Stomach (tissue), 9 donors: ENCODE results near the gene GTF2IRD1. TPM values are rescaled to one million over a fixed set of nuclear protein-coding genes. Genes with fewer than 3 reads are reported as not detected.

Experiments
- DNase-seq, 2 donors: peaks; one replicate each; pipeline versions ENCODE4 v3.0.0 to v3.0.0-alpha.2; 2013 to 2019
- H3K27ac ChIP-seq, 5 donors: fragments of 200-600 bp in 4 of 5; sonication (generic) in 4 of 5; one replicate each; pipeline ENCODE4 v1.5.1; 2013 to 2019; ENCODE audit warnings: mild to moderate bottlenecking in 1 of 5, moderate library complexity in 1 of 5
- H3K27me3 ChIP-seq, 3 donors: fragments of 200-600 bp; sonication (generic); one replicate each; pipeline ENCODE4 v1.5.1; 2017 to 2019; ENCODE audit warnings: mixed run types in 1 of 3
- H3K36me3 ChIP-seq, 4 donors: fragments of 200-600 bp; sonication (generic); 1 replicate in 3 of 4; 2 replicates in 1 of 4; pipeline ENCODE4 v1.5.1; 2016 to 2019
- H3K4me1 ChIP-seq, 4 donors: fragments of 200-600 bp; sonication (generic); one replicate each; pipeline ENCODE4 v1.5.1; 2016 to 2019
- H3K4me3 ChIP-seq, 4 donors: fragments of 200-600 bp; sonication (generic) in 3 of 4; one replicate each; pipeline ENCODE4 v1.5.1; 2016 to 2019; ENCODE audit warnings: mild to moderate bottlenecking in 1 of 4
- H3K9me3 ChIP-seq, 4 donors: fragments of 200-600 bp; sonication (generic); one replicate each; pipeline ENCODE4 v1.5.1; 2016 to 2019
- CTCF ChIP-seq, 7 experiments: fragments of 450-650 bp in 4 of 7; fragments of 200-600 bp in 3 of 7; sonication (generic) in 3 of 7; IDR thresholded peaks; one replicate each; pipeline ENCODE4 v1.5.1; 2016 to 2019; ENCODE audit warnings: antibody characterized with exemption in 7 of 7, control low read depth in 2 of 7, mild to moderate bottlenecking in 1 of 7
- EP300 ChIP-seq: sonication (generic); formaldehyde crosslinking; IDR thresholded peaks from one replicate; pipeline ENCODE4 v1.6.1; 2017; ENCODE audit warnings: antibody characterized with exemption
- POLR2A ChIP-seq, 4 donors: fragments of 450-650 bp; IDR thresholded peaks; one replicate each; pipeline ENCODE4 v1.6.1; 2016; ENCODE audit warnings: antibody characterized with exemption in 4 of 4, control low read depth in 2 of 4, mild to moderate bottlenecking in 1 of 4, moderate library complexity in 1 of 4
- POLR2AphosphoS5 ChIP-seq, 3 donors: sonication (generic); formaldehyde crosslinking; IDR thresholded peaks; one replicate each; pipeline ENCODE4 v1.6.1; 2016; ENCODE audit warnings: antibody characterized with exemption in 3 of 3
- WGBS, 5 donors: extraction: QIAGEN DNeasy Blood & Tissue Kit in 3 of 5; methylation state at CpG; one replicate each; pipeline versions ENCODE4 v1.1.5 to v1.1.7; 2013 to 2018; 5-methylcytosine and 5-hydroxymethylcytosine counted together
- intact Hi-C: fragments of 100-400 bp; cut with DNase I; formaldehyde crosslinking; loops from one replicate; pipeline ENCODE4 v1.15.1; 2023; ENCODE audit warnings: low total_unique reads
- polyA plus RNA-seq, 3 donors: library from polyadenylated mRNA; stranded (reverse); fragments of 200-250 nt; gene quantifications; one replicate each; pipeline ENCODE4 v1.2.3, GENCODE V29; 2013
- total RNA-seq, 5 donors: library from RNA; depleted of rRNA; stranded (reverse); fragments of >200 nt; gene quantifications; one replicate each; pipeline versions ENCODE4 v1.1.0 to v1.2.3, GENCODE V29; 2014 to 2016
- donor health status: healthy with polysubstance abuse.
- donor health status: Bipolar disorder and iron deficiency.
- donor health status: healthy.

Gene GTF2IRD1
- total and polyA plus RNA-seq, 8 donors = 8.0 to 41.1 (median 15.3) TPM

GRCh38 chr7:74475987-74476350, 22.3 kb downstream of the GTF2IRD1 start:
- no peaks in the 10 kb centered on the region for H3K36me3 ChIP-seq
- peak overlapping the region in 4 of 5 donors; percentile 89 to 98 (median 94) for H3K27ac ChIP-seq

GRCh38 chr7:74476626-74477025, 22.9 kb downstream of the GTF2IRD1 start:
- no peaks in the 10 kb centered on the region for H3K9me3 ChIP-seq
- peaks cover 61 to 84% (median 71%) of the 10 kb centered on the region in 4 donors for H3K4me1 ChIP-seq
- peak overlapping the region in 4 of 5 donors; percentile 89 to 98 (median 94) for H3K27ac ChIP-seq
- WGBS, 5 donors = 74 to 91% (median 89%) methylated on average over 8 of the region's 8 CpGs
- no peak for DNase-seq
- H3K4me3 ChIP-seq = no peak overlapping the region
- no peak for TF ChIP-seq POLR2A (IDR thresholded peaks at IDR 0.05)
- no peak for TF ChIP-seq CTCF (IDR thresholded peaks at IDR 0.05)
- TF ChIP-seq EP300 = no peak
- no peak for TF ChIP-seq POLR2AphosphoS5 (IDR thresholded peaks at IDR 0.05)
- no peaks in the 10 kb centered on the region for H3K36me3 ChIP-seq
- peaks cover 0 to 6% (median 0%) of the 10 kb centered on the region in 3 donors for H3K27me3 ChIP-seq
- intact Hi-C loops = no loop called here

More at GRCh38 chr7:74475987-74476350, 22.3 kb downstream of the GTF2IRD1 start:
- Histone ChIP-seq H3K27me3 (peaks cover 0 to 5% (median 0%) of the 10 kb centered on the region in 3 donors), H3K4me3 (no peak overlapping the region), H3K4me1 (peaks cover 54 to 77% (median 64%) of the 10 kb centered on the region in 4 donors), H3K9me3 (no peaks in the 10 kb centered on the region)
- 70 to 89% (median 77%) methylated on average over 8 of the region's 8 CpGs for WGBS, 5 donors
- DNase-seq = no peak
- no peak for TF ChIP-seq POLR2A (IDR thresholded peaks at IDR 0.05)
- TF ChIP-seq CTCF (IDR thresholded peaks at IDR 0.05) = no peak
- TF ChIP-seq POLR2AphosphoS5 (IDR thresholded peaks at IDR 0.05) = no peak
- no peak for TF ChIP-seq EP300
- intact Hi-C loops = no loop called here

DNA sequence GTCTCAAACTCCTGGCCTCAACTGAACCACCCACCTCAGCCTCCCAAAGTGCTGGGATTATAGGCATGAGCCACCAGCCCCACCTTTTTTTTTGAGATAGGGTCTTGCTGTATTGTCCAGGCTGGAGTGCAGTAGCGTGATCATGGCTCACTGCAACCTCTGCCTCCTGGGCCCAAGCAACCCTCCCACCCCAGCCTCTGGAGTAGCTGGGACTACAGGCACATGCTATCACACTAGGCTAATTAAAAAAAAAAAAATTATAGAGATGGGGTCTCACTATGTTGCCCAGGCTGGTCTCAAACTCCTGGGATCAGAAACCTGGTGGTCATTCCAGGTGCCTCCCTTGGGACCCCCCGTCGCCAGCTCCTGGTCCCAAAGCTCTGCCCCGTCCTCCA, 25.0 kb downstream of the GTF2IRD1 start:
- intact Hi-C loops = no loop called here
- TF ChIP-seq CTCF (IDR thresholded peaks at IDR 0.05) (no peak), POLR2A (IDR thresholded peaks at IDR 0.05) (no peak), POLR2AphosphoS5 (IDR thresholded peaks at IDR 0.05) (no peak), EP300 (no peak)
- Histone ChIP-seq H3K4me3 (no peak overlapping the region), H3K27ac (peak overlapping the region; percentile 64 to 98 (median 93)), H3K36me3 (no peaks in the 10 kb centered on the region), H3K9me3 (no peaks in the 10 kb centered on the region), H3K27me3 (peaks cover 0 to 6% (median 0%) of the 10 kb centered on the region in 3 donors), H3K4me1 (peaks cover 62 to 90% (median 80%) of the 10 kb centered on the region in 4 donors)
- WGBS, 5 donors = 83 to 95% (median 91%) methylated on average over 4 of the region's 4 CpGs
- DNase-seq = no peak

GRCh38 chr7:74479066-74479781, 25.5 kb downstream of the GTF2IRD1 start:
- H3K4me3 ChIP-seq = peak overlapping the region in 1 of 4 donors; percentile 45
- H3K4me1 ChIP-seq = peaks cover 62 to 92% (median 84%) of the 10 kb centered on the region in 4 donors
- H3K36me3 ChIP-seq = no peaks in the 10 kb centered on the region
- peaks cover 0 to 6% (median 0%) of the 10 kb centered on the region in 3 donors for H3K27me3 ChIP-seq
- 14 to 35% (median 18%) methylated on average over 17 to 19 of the region's 19 CpGs for WGBS, 5 donors
- intact Hi-C loops = no loop called here
- peak overlapping the region; percentile 78 to 98 (median 93) for H3K27ac ChIP-seq
- DNase-seq = peak; percentile 53 to 69
- H3K9me3 ChIP-seq = no peaks in the 10 kb centered on the region
- TF ChIP-seq POLR2A (IDR thresholded peaks at IDR 0.05) = no peak
- no peak for TF ChIP-seq POLR2AphosphoS5 (IDR thresholded peaks at IDR 0.05)
- TF ChIP-seq CTCF (IDR thresholded peaks at IDR 0.05) = no peak
- no peak for TF ChIP-seq EP300
